ENCODE data around the gene COL25A1. TPM values are rescaled to one million over a fixed set of nuclear protein-coding genes. Genes with fewer than 3 reads are reported as not detected.

COL25A1 gene
- total RNA-seq, 1 donor from 2014 or later: 5.6 TPM

GRCh38 chr4:108953941-108954340, 348.5 kb downstream of the COL25A1 start:
- Histone ChIP-seq H3K27ac (no peak overlapping the region), H3K36me3 (no peaks in the 10 kb centered on the region), H3K4me3 (no peak overlapping the region), H3K4me1 (no peaks in the 10 kb centered on the region), H3K9me3 (no peaks in the 10 kb centered on the region), H3K27me3 (no peaks in the 10 kb centered on the region)
- intact Hi-C loops (cut with DNase I): no loop called here
- DNase-seq (ENCODE audit: low spot score in 2 of 2): no peak
- no peak for TF ChIP-seq CTCF (IDR thresholded peaks at IDR 0.05)

GRCh38 chr4:108950158-108950915, 352.1 kb downstream of the COL25A1 start:
- DNase-seq (ENCODE audit: low spot score in 2 of 2): no peak
- no peak overlapping the region for H3K4me3 ChIP-seq
- intact Hi-C loops (cut with DNase I): no loop called here
- H3K9me3 ChIP-seq: no peaks in the 10 kb centered on the region
- H3K27ac ChIP-seq: no peak overlapping the region
- H3K36me3 ChIP-seq: no peaks in the 10 kb centered on the region
- TF ChIP-seq CTCF (IDR thresholded peaks at IDR 0.05): no peak
- no peaks in the 10 kb centered on the region for H3K4me1 ChIP-seq
- no peaks in the 10 kb centered on the region for H3K27me3 ChIP-seq

GRCh38 chr4:108947526-108947925, 354.9 kb downstream of the COL25A1 start:
- Histone ChIP-seq H3K36me3 (no peaks in the 10 kb centered on the region), H3K9me3 (no peaks in the 10 kb centered on the region), H3K4me3 (no peak overlapping the region), H3K27me3 (no peaks in the 10 kb centered on the region), H3K27ac (no peak overlapping the region), H3K4me1 (no peaks in the 10 kb centered on the region)
- no peak for TF ChIP-seq CTCF (IDR thresholded peaks at IDR 0.05)
- intact Hi-C loops (cut with DNase I): no loop called here
- no peak for DNase-seq (ENCODE audit: low spot score in 2 of 2)

- intact Hi-C loops (cut with DNase I): no loop called here
- H3K4me1 ChIP-seq: no peaks in the 10 kb centered on the region
- no peak for TF ChIP-seq CTCF (IDR thresholded peaks at IDR 0.05)
- H3K4me3 ChIP-seq: no peak overlapping the region
- DNase-seq (ENCODE audit: low spot score in 2 of 2): no peak
- no peaks in the 10 kb centered on the region for H3K36me3 ChIP-seq
- no peaks in the 10 kb centered on the region for H3K27me3 ChIP-seq
- no peak overlapping the region for H3K27ac ChIP-seq
- no peaks in the 10 kb centered on the region for H3K9me3 ChIP-seq
Measured at GRCh38 chr4:108946237-108946636, 356.2 kb downstream of the COL25A1 start.

DNA sequence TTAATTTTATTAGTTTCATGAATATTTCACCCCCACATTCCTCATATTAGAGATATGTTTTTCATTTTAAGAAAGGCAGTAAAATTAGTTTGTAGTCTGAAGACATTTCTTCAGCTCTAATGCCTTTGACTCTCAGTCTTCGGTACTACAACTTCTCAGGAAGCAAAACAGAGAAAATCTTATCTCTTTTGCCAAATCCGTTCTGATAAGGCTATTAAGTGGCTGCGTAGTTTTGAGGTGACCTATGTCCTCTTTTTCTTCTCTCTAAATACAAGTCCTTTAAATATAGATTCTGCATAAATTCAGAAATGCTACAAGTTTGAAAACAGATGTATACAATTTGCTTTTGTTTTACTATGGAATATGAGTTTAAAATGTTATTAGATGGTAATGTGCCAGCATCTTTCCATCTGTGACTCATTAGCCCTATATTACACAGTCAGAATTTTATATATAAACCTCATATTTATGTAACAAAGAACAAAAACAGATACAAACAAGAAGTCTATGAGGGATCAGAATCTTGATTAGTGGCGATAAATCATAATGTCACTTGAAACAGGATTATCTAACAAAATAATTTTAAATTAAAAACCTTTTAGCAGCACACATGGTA, 358.4 kb downstream of the COL25A1 start:
- no peak for TF ChIP-seq CTCF (IDR thresholded peaks at IDR 0.05)
- Histone ChIP-seq H3K36me3 (no peaks in the 10 kb centered on the region), H3K27me3 (no peaks in the 10 kb centered on the region), H3K4me1 (no peaks in the 10 kb centered on the region), H3K4me3 (no peak overlapping the region), H3K27ac (no peak overlapping the region), H3K9me3 (no peaks in the 10 kb centered on the region)
- intact Hi-C loops (cut with DNase I): no loop called here
- DNase-seq (ENCODE audit: low spot score in 2 of 2): no peak

Measured in ascending aorta (tissue), 2 donors.